Dedifferentiated amniotic fluid mesenchymal stem cell (primary cell): ENCODE data around the gene MKX.
A peak's percentile ranks its signal among the peaks of the same experiment; 100 is the strongest.

Experiments used
- DNase-seq: peaks from one replicate; pipeline ENCODE4 v3.0.0-alpha.2; 2016; ENCODE audit errors: extremely low spot score

MKX gene

GRCh38 chr10:27646604-27647175, 98.9 kb downstream of the MKX start:
- DNase-seq, result no peak

GRCh38 chr10:27646194-27646593, 99.4 kb downstream of the MKX start:
- peak; percentile 77 for DNase-seq

DNA sequence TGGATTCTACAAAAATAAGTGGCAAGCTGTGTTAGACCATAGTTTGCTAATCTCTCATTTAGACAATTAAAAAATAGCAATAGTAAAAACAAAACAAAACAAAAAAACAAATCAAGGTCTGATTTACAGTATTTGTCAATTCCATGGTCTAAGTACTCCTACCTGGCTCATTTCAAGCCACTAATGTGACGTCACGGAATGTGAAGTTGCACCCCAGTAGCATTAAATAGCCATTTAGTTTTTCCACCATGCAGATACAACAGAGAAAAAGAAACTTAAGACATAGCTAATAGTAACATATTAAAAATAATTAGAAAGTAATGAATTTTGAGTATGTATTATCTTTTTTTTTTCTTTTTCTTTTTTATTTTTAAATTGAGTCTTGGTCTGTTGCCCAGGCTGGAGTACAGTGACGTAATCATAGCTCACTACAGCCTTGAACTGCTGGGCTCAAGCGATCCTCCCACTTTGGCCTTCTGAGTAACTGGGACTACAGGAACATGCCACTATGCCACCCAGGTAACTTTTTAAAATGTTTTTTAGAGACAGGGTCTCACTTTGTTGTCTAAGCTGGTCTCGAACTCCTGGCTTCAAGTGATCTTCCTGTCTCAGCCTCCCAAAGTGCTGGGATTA, 101.2 kb downstream of the MKX start:
- DNase-seq, result no peak

DNA sequence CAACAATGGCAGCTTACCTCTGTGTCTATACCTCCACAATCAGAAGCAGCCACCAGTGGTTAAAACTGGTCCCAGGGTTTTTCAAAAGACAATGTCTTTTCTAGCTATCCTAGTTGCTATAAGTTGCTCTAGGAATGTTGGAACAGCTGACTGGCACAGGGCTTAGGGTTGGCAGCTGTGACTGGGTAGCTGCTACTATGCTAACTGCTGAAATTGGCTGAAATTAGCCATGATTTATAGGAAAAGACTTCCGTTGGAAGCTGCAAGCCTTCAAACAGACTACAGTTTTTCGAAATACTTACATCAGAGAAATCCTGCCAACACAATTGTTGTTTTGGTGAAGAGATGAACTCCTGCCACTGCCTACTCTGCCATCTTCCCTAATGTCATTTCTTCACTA, 102.3 kb downstream of the MKX start:
- DNase-seq, result no peak

- no peak for DNase-seq
Measured at GRCh38 chr10:27642023-27642589, 103.5 kb downstream of the MKX start.

GRCh38 chr10:27638071-27638750, 107.4 kb downstream of the MKX start:
- DNase-seq, result no peak

GRCh38 chr10:27637601-27638000, 108.0 kb downstream of the MKX start:
- peak; percentile 64 for DNase-seq

- no peak for DNase-seq
Measured at GRCh38 chr10:27636816-27637215, 108.8 kb downstream of the MKX start.

DNA sequence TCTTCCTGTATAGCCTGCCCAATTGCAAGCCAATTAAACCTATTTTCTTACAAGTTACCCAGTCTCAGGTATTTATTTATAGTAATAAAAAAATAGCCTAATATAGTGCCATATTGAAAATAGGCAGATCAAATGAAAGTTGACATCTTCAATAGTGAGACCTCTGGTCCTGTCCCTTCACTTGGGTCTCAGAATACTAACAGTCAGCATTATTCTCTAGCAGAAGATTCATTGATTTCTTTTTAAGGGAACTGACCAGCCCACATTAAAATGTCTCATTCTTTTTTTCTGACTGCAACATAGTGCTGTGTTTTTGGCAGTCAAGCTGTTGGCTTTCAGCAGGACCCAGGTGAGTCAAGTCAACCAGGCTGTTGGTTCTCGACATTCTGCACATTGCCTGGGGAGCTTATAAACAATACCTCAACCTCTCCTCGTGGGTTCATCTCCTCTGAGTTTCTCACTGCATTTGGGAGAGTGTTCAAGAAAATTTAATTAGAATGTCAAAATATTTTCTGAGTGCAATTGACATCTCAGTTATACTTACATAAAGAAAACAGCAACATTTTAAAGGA, 109.8 kb downstream of the MKX start:
- DNase-seq, result no peak

DNA sequence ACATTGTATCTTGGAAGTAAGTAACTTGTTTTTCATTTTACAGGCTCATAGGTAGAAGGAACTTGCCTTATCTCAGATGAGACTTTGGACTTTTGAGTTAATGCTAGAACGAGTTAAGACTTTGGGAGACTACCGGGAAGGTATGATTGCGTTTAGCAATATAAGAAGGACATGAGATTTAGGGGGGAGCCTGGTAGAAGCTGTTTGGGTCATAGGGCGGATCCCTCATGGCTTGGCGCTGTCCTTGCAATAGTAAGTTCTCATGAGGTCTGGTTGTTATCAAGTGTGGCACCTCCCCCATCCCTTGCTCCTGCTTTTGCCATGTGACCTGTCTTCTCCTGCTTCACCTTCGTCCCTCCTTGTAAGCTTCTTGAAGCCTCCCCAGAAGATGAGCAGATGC, 110.3 kb downstream of the MKX start:
- no peak for DNase-seq

DNA sequence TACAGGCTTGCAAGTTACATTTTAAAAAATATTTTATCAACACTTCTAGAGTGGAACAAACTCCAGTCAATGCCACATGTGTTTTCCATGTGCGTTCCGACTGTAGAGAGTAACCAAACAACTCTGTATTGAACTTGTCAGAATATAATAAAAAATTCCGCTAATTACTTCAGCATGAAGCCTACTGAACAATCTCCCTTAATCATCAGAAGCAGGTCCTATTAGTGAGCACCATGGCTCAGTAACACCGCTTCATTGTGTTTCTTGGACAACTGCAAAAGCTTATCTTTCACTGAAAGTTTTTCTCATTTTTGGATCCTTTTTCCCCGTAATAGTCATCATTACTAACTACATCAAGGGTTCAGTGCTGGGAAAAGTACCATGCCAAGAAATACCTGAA, 117.0 kb downstream of the MKX start:
- DNase-seq, result no peak

DNA sequence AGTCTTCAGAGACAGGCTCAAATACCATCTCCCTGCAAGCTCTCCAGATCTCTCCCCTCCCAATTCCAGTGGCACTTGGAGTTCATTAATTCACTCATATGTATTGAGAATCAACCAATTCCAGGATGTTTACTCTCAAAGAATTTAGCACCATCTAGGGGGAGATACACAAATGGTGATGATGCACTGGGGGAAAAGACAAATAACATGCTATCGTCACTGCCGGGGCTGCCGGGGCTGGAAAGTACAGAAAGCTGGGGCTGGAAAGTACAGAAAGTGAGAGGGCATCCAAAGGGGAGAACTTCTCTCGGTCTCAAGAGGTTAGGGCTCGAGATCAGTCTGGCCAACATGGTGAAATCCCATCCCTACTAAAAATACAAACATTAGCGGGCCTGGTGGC, 118.7 kb downstream of the MKX start:
- DNase-seq, result no peak

- DNase-seq, result peak; percentile 38
Measured at GRCh38 chr10:27625452-27626211, 120.0 kb downstream of the MKX start.

DNA sequence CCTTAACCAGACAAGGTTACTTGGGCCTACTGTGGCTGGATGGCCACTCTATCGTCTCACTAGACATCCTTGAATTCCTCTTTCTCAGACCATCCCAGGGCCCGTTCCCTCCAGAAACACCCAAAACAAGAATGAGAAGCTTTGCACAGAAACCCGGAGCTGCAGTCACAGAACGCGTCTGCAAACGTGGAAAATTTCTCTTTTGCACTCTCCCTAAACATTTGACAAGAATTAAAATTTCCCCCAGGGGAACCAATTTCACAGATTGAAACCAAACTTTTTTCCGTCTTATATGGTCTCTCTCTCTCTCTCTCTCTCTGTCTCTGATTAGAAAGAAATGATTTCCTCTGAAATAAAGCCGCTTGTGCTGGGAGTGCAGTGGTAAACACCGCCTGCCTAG, 120.7 kb downstream of the MKX start:
- DNase-seq, result no peak
